Hepatocyte (in vitro differentiated cells): ENCODE results near the gene IRF5. TPM values are rescaled to one million over a fixed set of nuclear protein-coding genes. Genes with fewer than 3 reads are reported as not detected.

ENCODE experiments used
- DNase-seq: peaks from one replicate; pipeline ENCODE4 v3.0.0-alpha.2; 2016; ENCODE audit warnings: low spot score
- H2AFZ ChIP-seq: fragments of 200-600 bp; sonication (generic); 2 replicates; pipeline ENCODE4 v1.6.0; 2016; ENCODE audit warnings: antibody characterized with exemption, mild to moderate bottlenecking
- H3K27ac ChIP-seq: fragments of 200-600 bp; sonication (generic); 2 replicates; pipeline ENCODE4 v1.5.1; 2016; ENCODE audit warnings: mild to moderate bottlenecking
- H3K27me3 ChIP-seq: fragments of 200-600 bp; sonication (generic); 2 replicates; pipeline ENCODE4 v1.6.1; 2016
- H3K36me3 ChIP-seq: fragments of 200-600 bp; sonication (generic); replicated peaks from 2 replicates; pipeline ENCODE4 v1.5.1; 2016; ENCODE audit warnings: low read depth; ENCODE audit not compliant: insufficient read depth
- H3K4me1 ChIP-seq: fragments of 200-600 bp; sonication (generic); 2 replicates; pipeline ENCODE4 v1.5.1; 2016; ENCODE audit warnings: mild to moderate bottlenecking, moderate library complexity; ENCODE audit not compliant: insufficient read depth
- H3K4me2 ChIP-seq: fragments of 200-600 bp; sonication (generic); 2 replicates; pipeline ENCODE4 v1.6.0; 2016
- H3K4me3 ChIP-seq: fragments of 200-600 bp; sonication (generic); 2 replicates; pipeline ENCODE4 v1.5.1; 2016; ENCODE audit warnings: mild to moderate bottlenecking
- H3K79me2 ChIP-seq: fragments of 200-600 bp; sonication (generic); 2 replicates; pipeline ENCODE4 v1.6.0; 2017; ENCODE audit warnings: mild to moderate bottlenecking
- H3K9me2 ChIP-seq: fragments of 200-600 bp; sonication (generic); replicated peaks from 2 replicates; pipeline ENCODE4 v1.6.0; 2017; ENCODE audit warnings: mild to moderate bottlenecking; ENCODE audit not compliant: insufficient read depth
- H3K9me3 ChIP-seq: fragments of 200-600 bp; sonication (generic); 2 replicates; pipeline ENCODE4 v1.5.1; 2016; ENCODE audit warnings: low read depth, mild to moderate bottlenecking
- H4K20me1 ChIP-seq: fragments of 200-600 bp; sonication (generic); 2 replicates; pipeline ENCODE4 v1.6.0; 2016; ENCODE audit warnings: mild to moderate bottlenecking; ENCODE audit not compliant: insufficient read depth, poor library complexity, severe bottlenecking
- EZH2 ChIP-seq: fragments of 200-600 bp; sonication (generic); IDR thresholded peaks from 2 replicates; pipeline ENCODE4 v1.6.1; 2016; ENCODE audit warnings: antibody characterized with exemption, mild to moderate bottlenecking, borderline replicate concordance
- EZH2phosphoT487 ChIP-seq: fragments of 200-600 bp; sonication (generic); IDR thresholded peaks from one replicate; pipeline ENCODE4 v1.6.1; 2018; ENCODE audit warnings: antibody characterized with exemption, mild to moderate bottlenecking, low read depth, moderate library complexity; ENCODE audit not compliant: unreplicated experiment, severe bottlenecking
- WGBS: methylation state at CpG from one replicate; pipeline ENCODE4 v1.1.6; 2016; ENCODE audit warnings: low lambda C conversion rate; ENCODE audit errors: missing lambda C conversion rate; 5-methylcytosine and 5-hydroxymethylcytosine counted together
- polyA plus RNA-seq: library from polyadenylated mRNA; unstranded; fragments of >200 nt; fragmentation: Nextera tagmentation; extraction: Ambion mirVana; gene quantifications from 2 replicates; pipeline ENCODE4 v1.2.1, GENCODE V29; 2016
- total RNA-seq: library from RNA; depleted of rRNA; stranded (reverse); fragments of >200 nt; gene quantifications from 2 replicates; pipeline ENCODE4 v1.2.3, GENCODE V29; 2014
- TF ChIP-seq, protein P1 (sequence below): fragments of 200-600 bp; sonication (generic); IDR thresholded peaks from 2 replicates; pipeline ENCODE4 v1.5.1; 2016; ENCODE audit warnings: antibody characterized with exemption, mild to moderate bottlenecking; ENCODE audit not compliant: poor library complexity

Gene IRF5
- total and polyA plus RNA-seq, 2 experiments from 2014 or later: 0.73 TPM; not detected in 1

DNA sequence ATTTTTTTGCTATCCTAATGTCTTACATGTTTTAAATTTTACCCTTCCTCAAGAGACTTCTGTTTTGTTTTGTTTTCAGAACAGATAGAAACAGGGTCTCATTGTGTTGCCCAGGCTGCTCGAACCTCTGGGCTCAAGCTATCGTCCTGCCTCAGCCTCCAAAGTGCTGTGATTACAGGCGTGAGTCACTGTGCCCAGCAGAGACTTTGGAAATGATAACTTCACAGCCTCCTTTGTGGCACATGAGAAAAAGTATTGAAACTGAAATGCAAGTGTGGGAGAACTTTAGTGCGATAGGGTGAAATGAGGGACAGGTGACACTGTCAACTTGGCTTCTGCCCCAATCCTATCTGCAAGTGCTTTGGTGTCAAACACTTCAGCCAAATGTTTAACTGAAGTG lies 21.6 kb downstream of the IRF5 start:
- Histone ChIP-seq H3K9me2 (no peaks in the 10 kb centered on the region), H3K27me3 (no peaks in the 10 kb centered on the region), H3K4me2 (no peak overlapping the region), H3K4me1 (no peaks in the 10 kb centered on the region), H3K27ac (no peak overlapping the region), H2AFZ (no peak overlapping the region), H4K20me1 (no peaks in the 10 kb centered on the region), H3K36me3 (no peaks in the 10 kb centered on the region), H3K79me2 (no peaks in the 10 kb centered on the region), H3K4me3 (no peak overlapping the region), H3K9me3 (no peaks in the 10 kb centered on the region)
- WGBS: 95% methylated on average over 4 of the region's 4 CpGs
- TF ChIP-seq EZH2: no peak
- TF ChIP-seq, protein P1, sequence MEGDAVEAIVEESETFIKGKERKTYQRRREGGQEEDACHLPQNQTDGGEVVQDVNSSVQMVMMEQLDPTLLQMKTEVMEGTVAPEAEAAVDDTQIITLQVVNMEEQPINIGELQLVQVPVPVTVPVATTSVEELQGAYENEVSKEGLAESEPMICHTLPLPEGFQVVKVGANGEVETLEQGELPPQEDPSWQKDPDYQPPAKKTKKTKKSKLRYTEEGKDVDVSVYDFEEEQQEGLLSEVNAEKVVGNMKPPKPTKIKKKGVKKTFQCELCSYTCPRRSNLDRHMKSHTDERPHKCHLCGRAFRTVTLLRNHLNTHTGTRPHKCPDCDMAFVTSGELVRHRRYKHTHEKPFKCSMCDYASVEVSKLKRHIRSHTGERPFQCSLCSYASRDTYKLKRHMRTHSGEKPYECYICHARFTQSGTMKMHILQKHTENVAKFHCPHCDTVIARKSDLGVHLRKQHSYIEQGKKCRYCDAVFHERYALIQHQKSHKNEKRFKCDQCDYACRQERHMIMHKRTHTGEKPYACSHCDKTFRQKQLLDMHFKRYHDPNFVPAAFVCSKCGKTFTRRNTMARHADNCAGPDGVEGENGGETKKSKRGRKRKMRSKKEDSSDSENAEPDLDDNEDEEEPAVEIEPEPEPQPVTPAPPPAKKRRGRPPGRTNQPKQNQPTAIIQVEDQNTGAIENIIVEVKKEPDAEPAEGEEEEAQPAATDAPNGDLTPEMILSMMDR: no peak
- TF ChIP-seq EZH2phosphoT487: no peak
- DNase-seq: no peak

DNA sequence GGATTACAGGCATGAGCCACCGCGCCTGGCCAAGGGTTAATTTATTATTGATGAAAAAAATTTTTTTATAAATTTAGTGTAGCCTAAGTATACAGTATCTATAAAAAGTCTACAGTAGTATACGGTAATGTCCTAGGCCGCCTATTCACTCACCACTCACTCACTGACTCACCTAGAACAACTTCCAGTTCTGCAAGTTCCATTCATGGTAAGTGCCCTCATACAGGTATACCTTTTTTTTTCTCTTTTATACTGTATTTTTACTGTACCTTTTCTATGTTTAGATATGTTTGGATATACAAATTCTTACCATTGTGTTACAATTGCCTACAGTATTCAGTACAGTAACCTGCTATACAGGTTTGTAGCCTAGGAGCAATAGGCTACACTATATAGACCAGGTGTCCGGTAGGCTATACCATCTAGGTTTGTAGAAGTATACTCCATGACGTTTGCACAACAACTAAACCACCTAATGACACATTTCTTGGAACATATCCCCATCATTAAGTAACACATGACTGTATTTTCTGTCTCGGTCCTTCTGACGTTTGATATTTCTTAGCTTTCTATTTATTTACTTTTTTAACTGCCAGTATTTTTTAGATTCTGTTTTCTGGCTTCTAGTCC lies 23.4 kb downstream of the IRF5 start:
- H2AFZ ChIP-seq: no peak overlapping the region
- H3K4me3 ChIP-seq: no peak overlapping the region
- no peaks in the 10 kb centered on the region for H3K9me3 ChIP-seq
- no peak for DNase-seq
- no peaks in the 10 kb centered on the region for H3K36me3 ChIP-seq
- H3K4me1 ChIP-seq: no peaks in the 10 kb centered on the region
- WGBS: 94% methylated on average over 8 of the region's 8 CpGs
- no peak overlapping the region for H3K4me2 ChIP-seq
- no peak for TF ChIP-seq EZH2
- TF ChIP-seq EZH2phosphoT487: no peak
- TF ChIP-seq, protein P1: no peak
- H3K27me3 ChIP-seq: no peaks in the 10 kb centered on the region
- no peaks in the 10 kb centered on the region for H3K79me2 ChIP-seq
- H3K27ac ChIP-seq: no peak overlapping the region
- no peaks in the 10 kb centered on the region for H3K9me2 ChIP-seq
- H4K20me1 ChIP-seq: no peaks in the 10 kb centered on the region

DNA sequence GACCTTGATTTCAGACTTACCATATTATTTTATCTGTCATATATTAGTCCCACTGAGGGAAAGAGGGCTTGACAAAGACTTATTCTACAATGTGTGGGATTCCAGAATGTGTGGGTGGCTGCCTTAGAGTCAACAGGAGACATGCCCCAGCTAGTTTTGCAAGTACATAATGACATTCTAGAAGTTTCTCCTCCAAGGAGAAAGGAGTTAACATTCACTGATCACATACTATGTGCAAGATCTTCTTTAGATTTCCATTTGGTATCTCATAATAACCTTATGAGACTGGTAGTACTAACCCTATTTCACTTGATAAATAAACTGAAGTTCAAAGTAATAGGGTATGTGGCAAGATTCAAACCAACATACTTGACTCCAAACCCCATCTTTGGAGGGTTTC lies 25.2 kb downstream of the IRF5 start:
- TF ChIP-seq EZH2phosphoT487: no peak
- TF ChIP-seq, protein P1: no peak
- H4K20me1 ChIP-seq: no peaks in the 10 kb centered on the region
- H3K36me3 ChIP-seq: no peaks in the 10 kb centered on the region
- H3K27ac ChIP-seq: no peak overlapping the region
- no peak overlapping the region for H2AFZ ChIP-seq
- H3K4me3 ChIP-seq: no peak overlapping the region
- H3K79me2 ChIP-seq: no peaks in the 10 kb centered on the region
- no peak for DNase-seq
- H3K27me3 ChIP-seq: no peaks in the 10 kb centered on the region
- H3K9me3 ChIP-seq: no peaks in the 10 kb centered on the region
- no peaks in the 10 kb centered on the region for H3K9me2 ChIP-seq
- no peak overlapping the region for H3K4me2 ChIP-seq
- no peaks in the 10 kb centered on the region for H3K4me1 ChIP-seq

DNA sequence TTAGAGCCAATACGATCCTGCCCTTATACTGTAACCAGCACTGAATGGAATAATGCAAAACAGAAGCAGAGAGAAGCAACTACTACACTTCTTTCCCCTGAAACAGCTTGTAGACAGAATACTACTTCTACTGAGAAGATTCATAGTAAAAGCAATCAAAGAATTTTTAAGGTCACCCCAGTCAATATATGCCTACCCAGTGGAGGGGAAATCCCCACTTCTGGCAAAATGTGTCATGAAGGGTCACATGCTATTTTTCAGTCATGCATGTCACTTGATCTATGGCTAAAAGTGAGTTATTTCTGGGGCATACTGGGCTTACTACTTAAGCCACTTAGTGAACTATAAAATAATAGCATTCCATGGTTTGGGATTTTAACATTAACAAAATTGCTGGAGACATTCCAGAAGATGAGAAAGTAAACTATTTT lies 25.6 kb downstream of the IRF5 start:
- Histone ChIP-seq H3K4me2 (no peak overlapping the region), H3K9me3 (no peaks in the 10 kb centered on the region), H3K36me3 (no peaks in the 10 kb centered on the region), H3K27me3 (no peaks in the 10 kb centered on the region), H3K4me3 (no peak overlapping the region), H3K9me2 (no peaks in the 10 kb centered on the region), H4K20me1 (no peaks in the 10 kb centered on the region), H3K79me2 (no peaks in the 10 kb centered on the region), H2AFZ (no peak overlapping the region), H3K27ac (no peak overlapping the region), H3K4me1 (no peaks in the 10 kb centered on the region)
- no peak for DNase-seq
- TF ChIP-seq EZH2phosphoT487 (no peak), EZH2 (no peak)
- TF ChIP-seq, protein P1: no peak
- 85% methylated on average over 1 of the region's 1 CpG for WGBS
